GM15510 (cell line): ENCODE data around the gene CAPRIN2.

Experiments
- POLR2A ChIP-seq: IDR thresholded peaks from 3 replicates; pipeline ENCODE4 v1.6.1; 2011; ENCODE audit warnings: borderline replicate concordance; ENCODE audit not compliant: insufficient read length; ENCODE audit errors: extremely low read depth

Gene CAPRIN2

GRCh38 chr12:30782316-30783173 lies 27.8 kb upstream of the CAPRIN2 start:
- TF ChIP-seq POLR2A = no peak

DNA sequence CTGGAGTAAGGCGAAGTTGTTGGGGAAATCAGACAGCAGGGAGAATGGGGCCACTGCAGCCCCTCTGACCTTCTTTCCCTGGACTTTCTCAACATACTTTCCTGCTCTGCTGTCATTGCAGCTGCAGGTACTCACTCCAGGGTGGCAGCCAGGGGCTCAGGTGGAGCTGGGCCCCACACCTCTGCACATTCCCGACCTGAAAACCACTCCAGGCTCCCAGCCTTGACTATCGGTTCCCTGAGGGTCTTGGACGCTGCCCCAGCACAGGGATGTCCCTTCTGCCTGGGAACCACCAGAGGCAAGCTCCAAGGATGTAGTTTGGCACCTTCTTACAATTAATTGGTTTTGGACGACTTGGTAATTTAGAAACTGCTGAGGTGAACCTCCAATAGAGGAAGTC lies 24.8 kb upstream of the CAPRIN2 start:
- no peak for TF ChIP-seq POLR2A

DNA sequence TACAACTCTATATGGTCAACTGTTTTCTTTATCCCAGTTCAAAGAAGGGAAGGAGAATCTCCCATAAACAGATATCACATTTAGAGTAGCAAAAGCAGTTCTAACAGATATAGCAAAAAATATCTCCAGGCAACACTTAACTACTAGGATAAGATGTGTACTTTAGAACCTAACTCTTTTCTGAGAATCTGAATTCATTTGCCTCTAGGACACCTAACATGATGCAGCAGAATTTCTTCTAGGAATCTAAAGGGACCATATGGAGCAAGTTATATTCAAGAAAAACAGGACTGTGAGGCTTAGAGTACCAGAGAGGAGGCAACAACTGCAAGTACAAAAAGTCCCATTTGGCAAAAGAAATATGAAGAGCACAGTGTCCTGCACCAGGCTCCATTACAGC lies 24.4 kb upstream of the CAPRIN2 start:
- no peak for TF ChIP-seq POLR2A

- no peak for TF ChIP-seq POLR2A
Observed at GRCh38 chr12:30774599-30774998, 19.8 kb upstream of the CAPRIN2 start.

DNA sequence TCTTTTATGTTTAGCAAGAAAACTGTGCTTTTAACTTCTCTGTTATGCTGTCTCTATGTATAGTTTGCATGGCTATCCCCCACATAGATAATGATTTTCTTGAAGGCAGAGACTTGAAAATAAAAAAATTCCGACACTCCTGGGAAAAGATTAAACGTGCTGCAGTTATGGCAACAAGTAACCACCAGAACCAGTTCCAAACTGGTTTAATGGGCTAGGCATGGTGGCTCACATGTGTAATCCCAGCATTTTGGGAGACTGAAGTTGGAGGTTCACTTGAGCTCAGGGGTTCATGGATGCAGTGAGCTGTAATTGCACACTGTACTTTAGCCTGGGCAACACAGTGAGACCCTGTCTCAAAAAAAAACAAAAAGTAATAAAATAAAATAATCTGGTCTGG lies 15.1 kb upstream of the CAPRIN2 start:
- no peak for TF ChIP-seq POLR2A

DNA sequence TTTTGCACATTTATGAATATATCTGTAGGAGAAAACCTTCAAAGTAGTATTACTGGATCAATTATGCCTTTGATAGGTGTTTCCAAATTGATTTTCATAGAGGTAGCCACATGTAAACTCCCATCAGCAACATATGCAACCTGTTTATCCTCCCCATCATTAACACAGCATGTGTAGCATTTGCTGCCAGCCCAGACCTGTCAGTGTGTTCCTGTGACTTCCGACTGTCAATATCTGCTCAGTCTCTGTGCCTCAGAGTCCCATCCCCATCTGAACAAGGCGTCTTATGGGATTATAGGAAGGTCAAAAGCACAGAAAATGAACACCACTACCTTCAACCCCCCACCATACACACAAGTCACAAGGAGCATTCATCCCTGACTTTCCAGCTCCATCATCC lies 9.5 kb upstream of the CAPRIN2 start:
- no peak for TF ChIP-seq POLR2A

GRCh38 chr12:30763053-30763452 lies 8.3 kb upstream of the CAPRIN2 start:
- no peak for TF ChIP-seq POLR2A

- no peak for TF ChIP-seq POLR2A
Observed at GRCh38 chr12:30761730-30762129, 7.0 kb upstream of the CAPRIN2 start.

- no peak for TF ChIP-seq POLR2A
Observed at GRCh38 chr12:30757316-30757715, 2.6 kb upstream of the CAPRIN2 start.

GRCh38 chr12:30756074-30756473 lies 1.3 kb upstream of the CAPRIN2 start:
- no peak for TF ChIP-seq POLR2A

DNA sequence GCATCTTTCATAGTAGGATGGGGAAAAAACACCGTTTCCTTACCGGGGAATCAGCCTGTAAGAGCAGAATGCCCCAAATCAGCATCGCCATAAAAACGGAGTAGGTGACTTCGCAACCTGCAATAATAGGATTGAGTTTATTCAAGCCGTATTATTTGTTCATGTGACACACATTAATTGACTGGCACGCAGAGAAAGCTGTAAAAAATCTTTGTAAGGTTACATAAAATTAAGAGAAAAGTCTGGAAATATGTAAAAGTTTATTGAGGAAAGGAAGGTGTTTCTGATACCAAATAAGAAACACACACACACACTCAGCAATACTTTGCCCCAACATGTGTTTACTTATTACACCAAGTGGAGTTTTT lies 628 bp upstream of the CAPRIN2 start:
- TF ChIP-seq POLR2A = no peak

DNA sequence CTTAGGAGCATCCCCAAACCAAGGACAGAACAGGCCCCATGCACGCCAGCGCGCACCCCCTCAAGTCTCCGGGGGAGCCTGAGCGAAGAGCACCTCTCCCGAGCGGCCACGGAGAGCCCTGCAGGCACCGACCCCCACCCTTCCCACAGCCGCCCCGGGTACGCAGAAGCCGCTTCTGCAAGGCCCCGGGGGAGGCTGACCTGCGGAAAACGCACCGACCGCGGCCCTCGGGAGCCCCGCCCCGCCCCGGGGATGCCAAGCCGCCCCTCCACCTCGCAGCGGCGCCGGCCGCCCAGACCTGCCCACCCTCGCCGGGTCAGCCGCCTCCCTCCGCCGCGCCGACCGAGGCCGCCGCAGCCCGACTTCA lies 385 bp downstream of the CAPRIN2 start:
- no peak for TF ChIP-seq POLR2A

DNA sequence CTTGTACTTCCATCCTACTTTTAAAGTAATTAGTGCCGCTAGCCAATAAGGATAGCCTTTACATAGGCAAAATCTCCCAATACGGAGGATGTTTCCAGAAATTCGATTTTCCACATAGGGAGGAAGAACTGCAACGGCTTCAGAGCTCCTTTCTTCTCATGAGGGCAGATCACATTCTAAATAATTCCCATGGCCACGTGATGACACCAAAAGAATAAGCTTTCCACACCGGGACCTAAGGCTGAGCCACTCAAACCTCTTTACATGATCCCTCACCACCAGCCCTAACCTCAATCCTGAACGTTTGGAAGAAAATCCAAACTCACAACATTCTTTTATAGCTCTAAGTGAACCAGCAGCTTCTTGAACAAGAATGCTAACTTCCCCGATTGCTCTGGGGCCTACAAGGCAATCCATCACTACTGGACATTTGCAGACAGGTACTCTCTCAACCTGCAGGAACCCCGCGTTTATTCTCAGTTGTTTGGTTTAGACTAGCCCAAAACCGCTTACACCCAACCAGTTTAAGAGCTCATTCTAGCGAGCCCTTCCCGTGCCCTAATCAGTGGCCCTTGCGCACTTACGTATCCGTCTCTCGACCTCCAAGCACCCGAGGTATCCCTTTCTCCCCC lies 884 bp downstream of the CAPRIN2 start:
- TF ChIP-seq POLR2A = no peak

DNA sequence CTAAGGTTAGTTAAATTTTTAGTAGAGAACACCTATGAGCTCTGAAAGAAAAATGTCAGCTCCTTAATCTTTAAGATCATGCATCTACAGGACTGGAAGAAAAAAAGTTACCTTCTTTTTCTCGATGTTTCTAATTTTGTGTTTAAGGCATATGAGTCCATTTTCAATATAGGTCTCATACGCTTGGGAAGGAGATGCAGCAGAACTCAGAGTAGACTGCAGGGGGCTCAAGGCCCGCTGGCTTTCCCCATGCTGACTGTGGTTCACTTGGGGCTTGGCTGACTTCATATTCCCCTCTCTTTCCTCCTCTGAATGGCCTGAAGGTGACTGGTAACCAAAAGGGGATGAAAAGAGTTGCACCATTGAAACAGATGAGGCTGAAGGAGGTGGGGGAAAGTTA lies 1.5 kb downstream of the CAPRIN2 start:
- no peak for TF ChIP-seq POLR2A

DNA sequence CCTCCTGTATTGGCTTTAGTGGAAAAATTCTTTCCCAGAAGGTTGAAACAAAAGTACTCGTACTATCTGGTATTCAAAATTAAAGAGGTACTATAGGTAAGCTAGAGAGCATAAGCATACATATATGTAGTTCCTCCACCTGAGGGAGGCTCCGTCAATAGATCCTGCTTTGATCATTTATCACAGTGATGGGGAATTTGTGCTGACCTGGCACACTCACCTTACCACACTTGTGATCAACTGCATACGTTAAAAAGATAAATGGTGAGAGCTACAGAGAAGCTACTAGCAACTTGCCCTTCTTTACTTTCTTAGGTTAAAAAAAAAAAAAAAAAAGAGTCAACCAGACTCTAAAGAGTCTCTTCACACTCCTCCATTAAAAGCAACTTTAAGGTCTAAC lies 2.5 kb downstream of the CAPRIN2 start:
- TF ChIP-seq POLR2A = no peak

- no peak for TF ChIP-seq POLR2A
Observed at GRCh38 chr12:30748147-30748546, 6.6 kb downstream of the CAPRIN2 start.
